HG02870 (cell line): ENCODE data around the gene USP32.

Experiments used
- ATAC-seq: cut with Tn5 transposase; IDR thresholded peaks from one replicate; pipeline ENCODE4 v1.9.1; 2021; ENCODE audit warnings: mild to moderate bottlenecking, moderate library complexity; ENCODE audit not compliant: unreplicated experiment

Gene USP32

GRCh38 chr17:60160829-60161501 is 231.0 kb downstream of the USP32 start:
- no peak for ATAC-seq

DNA sequence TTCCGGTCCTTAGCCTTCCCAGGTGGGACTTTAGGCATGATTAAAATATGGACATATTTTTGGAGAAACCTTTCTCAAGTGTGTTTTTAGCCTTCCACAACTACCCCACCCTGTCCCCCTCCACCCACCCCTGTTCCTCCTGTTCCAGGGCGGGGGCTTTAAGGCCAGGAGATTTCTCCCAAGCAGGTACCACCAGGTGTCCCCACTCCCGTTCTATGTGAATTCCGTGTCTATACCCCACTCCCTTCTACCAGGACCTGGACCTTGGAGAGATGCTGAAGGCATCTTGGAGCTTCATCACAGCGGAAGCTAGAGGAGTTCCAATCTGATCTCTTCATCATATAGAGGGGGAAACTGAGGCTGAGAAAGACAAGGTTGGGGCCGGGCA is 232.5 kb downstream of the USP32 start:
- ATAC-seq, result no peak

DNA sequence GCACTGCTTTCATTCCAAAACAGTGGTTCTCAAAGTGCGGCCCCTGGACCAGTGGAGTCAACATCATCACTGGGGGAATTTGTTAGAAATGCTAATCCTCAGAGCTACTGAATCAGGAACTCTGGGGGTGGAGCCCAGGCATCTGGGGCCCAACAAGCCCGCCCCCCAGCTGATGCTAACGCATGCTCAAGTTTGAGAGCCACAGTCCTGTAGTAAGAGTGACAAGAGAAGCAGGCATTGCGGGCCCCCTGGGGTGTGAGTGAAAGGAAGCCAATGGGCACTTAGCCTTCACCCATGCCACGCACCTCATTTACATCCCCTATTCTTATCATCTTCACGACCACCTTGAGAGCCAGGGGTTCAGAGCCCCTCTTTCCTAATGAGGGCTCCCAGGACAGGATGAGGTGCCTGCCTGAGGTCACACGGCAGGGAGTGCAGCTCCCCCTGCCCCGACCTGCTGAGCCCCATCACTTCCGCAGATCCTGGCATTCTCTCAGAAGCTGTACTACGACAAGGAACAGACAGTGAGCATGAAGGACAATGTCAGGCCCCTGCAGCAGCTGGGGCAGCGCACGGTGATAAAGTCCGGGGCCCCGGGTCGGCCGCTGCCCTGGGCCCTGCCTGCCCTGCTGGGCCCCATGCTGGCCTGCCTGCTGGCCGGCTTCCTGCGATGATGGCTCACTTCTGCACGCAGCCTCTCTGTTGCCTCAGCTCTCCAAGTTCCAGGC is 233.0 kb downstream of the USP32 start:
- no peak for ATAC-seq

DNA sequence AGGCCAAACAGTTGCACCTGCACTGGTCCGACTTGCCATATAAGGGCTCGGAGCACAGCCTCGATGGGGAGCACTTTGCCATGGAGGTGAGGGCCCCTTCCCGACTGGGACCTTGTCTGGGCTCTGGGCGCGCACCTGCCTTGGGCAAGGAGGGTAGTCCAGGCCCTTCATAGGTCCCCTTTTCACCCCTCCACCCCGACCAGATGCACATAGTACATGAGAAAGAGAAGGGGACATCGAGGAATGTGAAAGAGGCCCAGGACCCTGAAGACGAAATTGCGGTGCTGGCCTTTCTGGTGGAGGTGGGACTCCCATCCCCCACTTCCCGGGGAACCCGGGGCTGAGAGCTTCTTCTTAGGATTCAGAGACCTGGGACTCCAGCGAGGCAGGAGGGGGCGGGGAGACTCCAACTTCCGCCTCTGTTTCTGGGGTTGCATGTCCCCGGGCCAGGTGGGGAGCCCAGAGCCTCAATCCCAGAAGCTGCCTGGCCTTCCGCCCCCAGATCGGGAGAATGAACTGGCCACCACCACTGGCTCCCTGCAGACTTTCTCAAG is 234.4 kb downstream of the USP32 start:
- ATAC-seq, result no peak

DNA sequence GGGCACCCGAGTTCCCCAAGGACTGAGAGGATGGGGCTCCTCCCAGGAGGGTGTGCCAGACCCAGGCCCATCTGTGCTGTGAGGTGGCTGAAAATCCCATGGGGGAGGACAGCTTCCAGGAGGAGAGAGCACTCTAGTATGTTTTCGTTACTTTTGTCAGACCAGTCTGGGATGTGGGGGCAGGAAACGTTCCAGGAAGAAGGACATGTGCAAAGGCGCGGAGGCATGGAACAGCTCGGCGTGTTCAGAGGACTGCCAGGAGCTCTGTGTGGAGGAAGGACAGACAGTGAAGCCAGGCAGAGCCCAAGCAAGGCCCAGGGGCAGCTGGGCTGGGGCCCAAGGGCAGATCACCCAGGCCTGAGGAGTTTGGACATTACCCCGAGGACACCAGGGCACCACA is 235.2 kb downstream of the USP32 start:
- no peak for ATAC-seq

DNA sequence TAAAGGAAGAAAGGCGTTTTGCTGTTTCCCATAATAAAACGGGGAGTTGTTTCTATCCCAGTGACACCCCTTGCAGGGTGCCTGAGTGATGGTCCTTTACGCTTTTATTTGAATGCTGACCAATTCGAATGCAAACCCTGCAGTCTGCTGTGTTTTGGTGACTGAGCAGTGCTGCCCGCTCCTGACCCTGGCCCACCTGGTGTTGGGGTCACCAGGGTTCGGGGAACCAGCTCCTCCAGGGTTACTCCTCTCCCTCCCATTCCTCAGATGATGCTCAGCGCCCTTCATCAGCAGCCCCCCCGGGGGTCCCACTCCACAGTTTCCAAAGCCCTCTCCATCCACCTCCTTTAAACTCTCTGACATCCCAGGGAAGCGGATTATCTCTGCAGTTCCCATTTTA is 236.1 kb downstream of the USP32 start:
- no peak for ATAC-seq

GRCh38 chr17:60155427-60155814 is 236.5 kb downstream of the USP32 start:
- ATAC-seq, result no peak

DNA sequence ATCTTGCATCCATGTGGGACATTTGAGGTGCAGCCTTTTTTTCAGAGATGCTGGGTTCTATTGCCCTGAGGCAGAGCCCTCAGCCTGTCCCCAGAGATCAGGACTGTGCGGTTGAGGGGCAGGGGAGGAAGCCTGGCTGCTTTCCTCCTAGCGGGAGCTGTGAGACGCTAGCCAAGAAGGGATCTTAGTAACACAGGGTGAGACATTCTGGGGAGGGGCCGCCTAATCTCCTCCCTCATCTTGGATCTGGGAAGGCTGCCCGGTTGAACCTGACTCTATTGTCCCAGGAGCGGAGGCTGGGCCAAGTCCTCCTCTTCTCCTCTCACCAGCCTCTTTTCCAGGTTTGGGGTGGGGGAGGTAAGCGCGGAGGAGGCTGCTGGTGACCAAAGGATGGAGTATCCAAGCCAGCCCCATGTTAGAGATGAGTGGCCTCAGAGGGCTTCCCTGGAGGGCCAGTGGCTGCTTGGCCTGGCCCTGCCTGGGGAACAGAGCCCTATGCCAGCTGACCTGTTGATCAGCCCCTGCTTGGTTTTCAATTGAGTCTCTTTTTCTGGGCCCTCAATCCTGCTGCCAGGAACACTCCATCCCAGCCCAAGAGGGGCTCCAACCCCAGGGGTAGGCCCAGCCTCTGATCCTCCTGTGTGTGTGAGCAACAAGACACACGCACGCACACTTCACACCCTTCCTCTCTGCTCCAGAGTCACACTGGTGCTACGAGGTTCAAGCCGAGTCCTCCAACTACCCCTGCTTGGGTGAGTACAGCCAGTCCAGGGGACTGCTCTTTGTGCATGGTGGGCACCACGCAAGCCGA is 237.1 kb downstream of the USP32 start:
- ATAC-seq, result no peak

GRCh38 chr17:60153606-60154390 is 238.1 kb downstream of the USP32 start:
- ATAC-seq, result no peak

DNA sequence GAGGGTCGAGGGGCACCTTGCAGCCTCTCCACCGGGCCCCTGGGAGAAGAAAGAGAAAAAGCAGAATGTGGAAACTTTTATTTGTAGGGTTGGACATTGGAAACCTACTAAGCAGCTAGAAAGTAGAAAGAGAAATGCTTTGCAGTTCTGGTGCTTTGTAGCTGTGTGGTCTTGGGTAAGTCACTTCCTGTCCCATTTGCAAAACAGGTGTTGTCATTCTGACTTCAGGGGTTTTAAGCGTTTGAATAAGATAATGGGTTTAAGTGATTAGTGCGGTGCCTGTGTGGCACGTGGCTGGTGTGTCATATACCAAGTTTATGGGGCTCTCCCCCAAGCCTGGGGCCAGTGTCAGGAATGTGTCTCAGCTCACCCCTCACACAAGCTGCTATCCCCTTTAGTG is 240.6 kb downstream of the USP32 start:
- ATAC-seq, result no peak

DNA sequence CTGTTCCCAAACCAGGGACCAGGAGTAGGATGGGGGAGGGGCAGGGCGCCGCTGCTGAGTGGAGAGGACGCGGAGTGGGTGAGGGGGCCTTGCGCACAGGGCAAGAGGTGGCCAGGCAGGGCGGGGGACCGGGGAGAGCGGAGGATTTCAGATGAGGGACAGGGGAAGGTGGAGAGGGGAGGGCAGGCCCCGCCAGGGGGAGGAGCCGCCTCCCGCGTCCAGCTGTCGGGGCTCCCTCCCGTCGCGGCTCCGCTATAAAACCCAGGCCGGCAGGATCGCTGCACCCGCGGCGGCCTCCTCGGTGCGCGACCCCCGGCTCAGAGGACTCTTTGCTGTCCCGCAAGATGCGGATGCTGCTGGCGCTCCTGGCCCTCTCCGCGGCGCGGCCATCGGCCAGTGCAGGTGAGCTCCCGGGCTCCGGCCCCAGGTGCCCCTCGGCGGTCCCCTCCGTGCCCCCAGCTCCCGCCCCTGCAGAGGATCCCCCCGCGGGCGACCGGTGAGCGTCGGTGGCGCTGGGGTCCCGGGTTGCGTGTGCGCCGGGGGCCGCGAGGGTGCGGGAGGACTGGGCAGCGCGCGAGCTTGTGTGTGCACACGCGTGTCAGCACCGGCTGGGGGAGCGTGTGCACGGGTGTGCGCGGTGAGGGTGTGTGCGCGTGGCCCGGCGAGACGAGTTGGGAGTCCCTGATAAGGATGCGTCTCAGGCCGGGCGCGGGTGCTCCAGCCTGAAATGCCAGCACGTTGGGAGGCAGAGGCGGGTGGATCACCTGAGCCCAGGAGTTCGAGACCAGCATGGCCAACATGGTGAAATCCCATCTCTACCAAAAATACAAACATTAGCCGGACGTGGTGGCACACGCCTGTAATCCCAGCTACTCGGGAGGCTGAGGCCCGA is 242.0 kb downstream of the USP32 start, which contains the start of gene CA4:
Gene CA4, plus strand, starts transcription at position 283 of the 892 bp plus-strand sequence. Its CDS starts 62 bp downstream, at position 345.
- ATAC-seq, result no peak

GRCh38 chr17:60148373-60148772 is 243.6 kb downstream of the USP32 start:
- ATAC-seq, result no peak

DNA sequence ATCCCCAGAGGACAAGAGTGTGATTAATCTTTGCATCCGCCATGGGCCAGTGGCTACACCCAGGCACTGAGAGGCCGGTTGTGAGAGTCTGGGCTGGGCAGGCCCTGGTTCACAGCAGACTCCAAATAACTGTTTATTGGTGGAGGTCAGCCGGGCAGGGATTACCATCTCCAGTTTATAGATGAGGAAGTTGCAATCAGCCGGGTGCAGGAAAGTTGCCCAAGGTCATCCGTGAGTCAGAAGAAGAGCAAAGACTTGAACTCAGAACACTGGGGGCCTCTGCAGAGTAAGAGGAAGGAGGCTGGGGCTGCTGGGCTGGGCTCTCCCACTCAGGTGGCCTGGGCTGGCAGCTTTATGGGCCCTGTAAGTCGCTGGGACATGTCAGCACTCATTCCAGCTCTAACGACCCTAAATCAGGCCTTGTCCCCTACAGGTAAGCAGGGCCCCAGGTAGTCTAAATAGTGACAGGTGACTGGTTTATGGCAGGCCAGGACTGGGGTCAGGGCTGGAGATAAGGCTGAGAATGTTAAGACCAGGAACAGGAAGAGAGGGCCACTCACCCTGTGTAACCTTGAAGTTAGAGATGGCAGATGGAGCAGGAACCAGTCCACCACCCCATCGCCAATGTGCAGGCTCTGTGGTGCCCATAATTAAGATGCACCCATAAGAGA is 244.2 kb downstream of the USP32 start:
- ATAC-seq, result no peak

DNA sequence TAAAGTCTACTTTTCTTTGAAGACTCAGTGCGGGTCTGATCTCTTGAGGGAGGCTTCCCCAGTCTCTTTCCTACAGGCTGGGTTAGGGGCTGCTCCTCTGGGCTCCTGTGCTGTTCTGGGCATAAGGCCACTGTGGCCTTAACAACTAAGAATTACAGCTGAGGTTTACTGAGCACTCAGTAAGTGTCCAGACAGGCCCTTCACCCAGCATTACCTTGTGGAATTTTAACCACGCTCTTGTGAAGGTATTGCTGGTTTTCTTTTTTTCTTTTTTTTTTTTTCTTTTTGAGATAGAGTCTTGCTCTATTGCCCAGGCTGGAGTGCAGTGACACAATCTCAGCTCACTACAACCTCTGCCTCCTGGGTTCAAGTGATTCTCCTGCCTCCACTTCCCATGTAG is 245.7 kb downstream of the USP32 start:
- ATAC-seq, result no peak

GRCh38 chr17:60145006-60145935 is 246.7 kb downstream of the USP32 start:
- no peak for ATAC-seq

- ATAC-seq, result no peak
These were observed 248.9 kb downstream of the USP32 start for GRCh38 chr17:60142872-60143499.
